CD4-positive, alpha-beta T cell treated with Interleukin-21 for 1 hour (primary cell): ENCODE results near the gene PDE4B.
A peak's percentile ranks its signal among the peaks of the same experiment; 100 is the strongest.
"Not testable (repeated sequence)": the region's sequence is repeated elsewhere in the genome, so short reads cannot be mapped to it uniquely, and the experiment has no call there.

ENCODE experiments used
- DNase-seq: peaks from one replicate; pipeline ENCODE4 v3.0.0-alpha.2; 2020

The PDE4B gene

GRCh38 chr1:66294707-66295370 is 502.1 kb downstream of the PDE4B start:
- DNase-seq: no peak

GRCh38 chr1:66295803-66296202 is 503.1 kb downstream of the PDE4B start:
- DNase-seq: no peak

GRCh38 chr1:66296370-66296769 is 503.7 kb downstream of the PDE4B start:
- DNase-seq: no peak

- DNase-seq: no peak
These were observed 504.3 kb downstream of the PDE4B start for GRCh38 chr1:66296951-66297350.

GRCh38 chr1:66298464-66298863 is 505.8 kb downstream of the PDE4B start:
- DNase-seq: no peak

GRCh38 chr1:66300280-66300971 is 507.7 kb downstream of the PDE4B start:
- DNase-seq: no peak

- peak; percentile 65 for DNase-seq
These were observed 508.3 kb downstream of the PDE4B start for GRCh38 chr1:66300972-66301451.

GRCh38 chr1:66302184-66302742 is 509.6 kb downstream of the PDE4B start:
- no peak for DNase-seq

GRCh38 chr1:66302815-66303214 is 510.1 kb downstream of the PDE4B start:
- DNase-seq: peak; percentile 52

- no peak for DNase-seq
These were observed 511.0 kb downstream of the PDE4B start for GRCh38 chr1:66303646-66304045.

- DNase-seq: no peak
These were observed 511.4 kb downstream of the PDE4B start for GRCh38 chr1:66304128-66304527.

- DNase-seq: no peak
These were observed 513.2 kb downstream of the PDE4B start for GRCh38 chr1:66305927-66306326.

- DNase-seq: no peak
These were observed 516.5 kb downstream of the PDE4B start for GRCh38 chr1:66309006-66309741.

GRCh38 chr1:66311092-66311491 is 518.4 kb downstream of the PDE4B start:
- no peak for DNase-seq

- no peak for DNase-seq
These were observed 518.9 kb downstream of the PDE4B start for GRCh38 chr1:66311628-66312027.

GRCh38 chr1:66312271-66312990 is 519.7 kb downstream of the PDE4B start:
- no peak for DNase-seq

- no peak for DNase-seq
These were observed 520.7 kb downstream of the PDE4B start for GRCh38 chr1:66313429-66313828.

- no peak for DNase-seq
These were observed 523.0 kb downstream of the PDE4B start for GRCh38 chr1:66315671-66316070.

GRCh38 chr1:66316464-66317247 is 524.0 kb downstream of the PDE4B start:
- peak; percentile 34 for DNase-seq

- DNase-seq: no peak
These were observed 524.5 kb downstream of the PDE4B start for GRCh38 chr1:66317248-66317515.

- DNase-seq: no peak
These were observed 527.5 kb downstream of the PDE4B start for GRCh38 chr1:66320231-66320630.

- DNase-seq: not testable (repeated sequence)
These were observed 529.8 kb downstream of the PDE4B start for GRCh38 chr1:66322462-66322861.
